Measurements from ENCODE around the gene BIK. TPM values are rescaled to one million over a fixed set of nuclear protein-coding genes. Genes with fewer than 3 reads are reported as not detected.
"Not testable (repeated sequence)": the region's sequence is repeated elsewhere in the genome, so short reads cannot be mapped to it uniquely, and the experiment has no call there.

Gene BIK
- total RNA-seq, 1 donor from 2014 or later = 0.79 TPM

- DNase-seq (ENCODE audit: low read depth in 2 of 2) = no peak
Measured at GRCh38 chr22:43134553-43134952, 24.0 kb downstream of the BIK start.

GRCh38 chr22:43135565-43135964, 25.0 kb downstream of the BIK start:
- DNase-seq (ENCODE audit: low read depth in 2 of 2) = no peak

DNA sequence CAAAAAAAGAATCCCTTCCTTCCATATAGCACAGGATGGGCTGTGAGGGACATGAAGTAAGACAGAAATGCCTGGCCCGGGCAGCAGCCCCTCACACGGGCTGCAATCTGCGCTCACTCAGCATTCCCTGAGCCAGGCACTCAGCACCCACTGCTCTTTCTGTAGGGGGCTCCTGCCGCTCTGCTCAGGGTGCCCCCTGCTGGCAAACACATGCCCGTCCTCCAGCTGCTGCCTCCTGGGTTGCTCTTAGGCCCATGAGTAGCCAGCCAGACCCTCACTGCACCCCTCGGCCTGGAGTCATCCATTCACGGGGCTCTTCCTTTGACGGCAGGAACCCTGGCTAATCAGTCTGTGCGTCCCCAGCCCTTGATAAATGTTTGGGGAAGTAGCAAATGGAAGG, 25.7 kb downstream of the BIK start:
- DNase-seq (ENCODE audit: low read depth in 2 of 2) = peak; percentile 45 to 80

GRCh38 chr22:43136801-43137200, 26.3 kb downstream of the BIK start:
- no peak for DNase-seq (ENCODE audit: low read depth in 2 of 2)

GRCh38 chr22:43142880-43143562, 32.5 kb downstream of the BIK start, which contains the start of gene MCAT:
TSS of gene MCAT (minus strand) at chr22:43143398. CDS start at chr22:43143348, 50 bp downstream.
- peak; percentile 80 to 90 for DNase-seq (ENCODE audit: low read depth in 2 of 2)

DNA sequence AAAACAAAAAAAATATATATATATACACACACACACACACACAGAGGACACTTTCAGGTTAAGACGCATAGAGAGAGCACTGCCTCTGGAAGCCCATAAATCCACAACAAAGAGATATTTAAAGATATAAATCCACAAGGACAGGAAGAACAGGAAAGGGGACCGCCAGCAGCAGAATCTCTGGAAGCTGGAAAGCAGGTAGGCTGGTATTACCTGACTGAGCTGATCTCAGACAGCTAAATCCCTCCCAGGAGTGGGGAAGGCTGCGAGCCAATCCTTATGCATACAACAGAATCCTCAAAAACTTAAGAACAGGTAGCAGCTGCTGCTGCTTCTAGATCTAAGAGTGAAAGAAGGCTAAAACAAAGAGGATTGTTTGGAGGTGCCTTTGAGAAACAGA, 34.4 kb downstream of the BIK start:
- DNase-seq (ENCODE audit: low read depth in 2 of 2) = no peak

DNA sequence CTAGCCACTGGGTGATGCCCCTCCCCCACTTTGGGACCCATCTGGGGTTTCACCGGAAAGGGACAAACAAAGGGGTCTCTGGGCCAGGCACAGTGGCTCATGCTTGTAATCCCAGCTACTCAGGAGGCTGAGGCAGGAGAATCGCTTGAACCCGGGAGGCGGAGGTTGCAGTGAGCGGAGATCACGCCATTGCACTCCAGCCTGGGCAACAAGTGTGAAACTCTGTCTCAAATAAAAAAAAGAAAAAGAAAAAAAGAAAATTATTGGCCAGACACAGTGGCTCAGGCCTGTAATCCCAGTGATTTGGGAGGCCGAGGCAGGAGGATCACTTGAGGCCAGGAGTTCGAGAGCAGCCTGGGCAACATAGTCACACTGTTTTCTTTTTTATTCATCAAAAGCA, 34.8 kb downstream of the BIK start:
- not testable (repeated sequence) for DNase-seq (ENCODE audit: low read depth in 2 of 2)

DNA sequence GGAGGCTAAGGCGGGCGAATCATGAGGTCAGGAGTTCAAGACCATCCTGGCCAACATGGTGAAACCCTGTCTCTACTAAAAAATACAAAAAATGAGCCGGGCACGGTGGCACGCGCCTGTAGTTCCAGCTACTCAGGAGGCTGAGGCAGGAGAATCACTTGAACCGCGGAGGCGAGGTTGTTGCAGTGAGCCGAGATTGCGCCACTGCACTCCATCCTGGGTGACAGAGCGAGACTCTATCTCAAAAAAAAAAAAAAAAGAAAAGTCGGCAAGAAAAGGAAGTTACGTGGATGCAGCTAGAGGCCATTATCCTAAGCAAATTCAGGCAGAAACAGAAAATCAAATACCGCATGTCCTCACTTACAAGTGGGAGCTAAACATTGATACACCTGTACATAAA, 35.8 kb downstream of the BIK start:
- not testable (repeated sequence) for DNase-seq (ENCODE audit: low read depth in 2 of 2)

- no peak for DNase-seq (ENCODE audit: low read depth in 2 of 2)
Measured at GRCh38 chr22:43147821-43148220, 37.3 kb downstream of the BIK start.

- peak in 1 of 2 donors; percentile 24 for DNase-seq (ENCODE audit: low read depth in 2 of 2)
Measured at GRCh38 chr22:43148581-43148980, 38.0 kb downstream of the BIK start.

DNA sequence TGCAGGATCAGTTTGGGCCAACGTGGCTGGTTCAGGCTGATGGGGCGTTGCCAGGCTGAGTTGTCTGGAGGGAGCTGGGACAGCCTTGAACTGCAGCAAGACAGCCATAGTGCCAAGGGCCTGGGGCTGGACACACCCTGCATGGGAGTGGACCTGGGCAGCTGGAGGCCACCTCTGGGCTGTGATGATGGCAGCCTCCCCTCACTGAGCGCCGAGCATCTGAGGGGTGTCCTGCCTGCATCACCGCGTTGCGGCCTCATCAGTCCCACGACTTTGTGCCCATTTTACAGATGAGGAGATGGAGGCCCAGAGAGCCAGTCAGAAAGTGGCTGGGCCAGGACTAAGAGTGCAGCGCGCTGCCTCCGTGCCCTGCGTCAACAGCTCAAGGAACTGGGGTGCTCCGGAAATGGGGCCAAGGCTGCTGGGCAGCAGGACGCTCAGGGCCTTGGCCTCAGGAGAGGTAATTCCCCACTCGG, 40.2 kb downstream of the BIK start:
- DNase-seq (ENCODE audit: low read depth in 2 of 2) = no peak

- DNase-seq (ENCODE audit: low read depth in 2 of 2) = peak; percentile 43 to 67
Measured at GRCh38 chr22:43151251-43152002, 40.9 kb downstream of the BIK start, which contains the start of gene TSPO. TSS of gene TSPO (plus strand) at chr22:43151559. CDS start at chr22:43159239, 7,680 bp downstream.

GRCh38 chr22:43152003-43152356, 41.4 kb downstream of the BIK start:
- DNase-seq (ENCODE audit: low read depth in 2 of 2) = no peak

GRCh38 chr22:43152357-43153071, 42.0 kb downstream of the BIK start:
- peak; percentile 50 to 54 for DNase-seq (ENCODE audit: low read depth in 2 of 2)

DNA sequence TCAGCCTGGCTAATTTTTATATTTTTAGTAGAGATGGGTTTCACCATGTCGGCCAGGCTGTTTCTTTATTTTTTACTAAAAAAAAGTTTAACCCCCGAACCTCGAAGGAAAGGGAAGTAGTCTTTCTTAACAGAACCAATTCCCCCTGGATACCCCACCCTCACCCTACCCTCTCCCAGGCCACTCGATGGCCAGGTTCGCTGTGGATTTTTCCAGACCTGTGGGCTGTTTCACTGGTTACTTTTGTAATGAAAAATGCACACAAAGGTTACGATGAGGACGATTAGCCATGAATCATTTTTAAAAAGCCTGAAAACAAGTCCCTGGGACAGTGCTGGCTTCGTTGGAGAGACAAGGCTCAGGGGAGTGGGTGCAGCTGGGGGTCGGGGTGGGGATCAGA, 43.3 kb downstream of the BIK start:
- DNase-seq (ENCODE audit: low read depth in 2 of 2) = peak in 1 of 2 donors; percentile 42

DNA sequence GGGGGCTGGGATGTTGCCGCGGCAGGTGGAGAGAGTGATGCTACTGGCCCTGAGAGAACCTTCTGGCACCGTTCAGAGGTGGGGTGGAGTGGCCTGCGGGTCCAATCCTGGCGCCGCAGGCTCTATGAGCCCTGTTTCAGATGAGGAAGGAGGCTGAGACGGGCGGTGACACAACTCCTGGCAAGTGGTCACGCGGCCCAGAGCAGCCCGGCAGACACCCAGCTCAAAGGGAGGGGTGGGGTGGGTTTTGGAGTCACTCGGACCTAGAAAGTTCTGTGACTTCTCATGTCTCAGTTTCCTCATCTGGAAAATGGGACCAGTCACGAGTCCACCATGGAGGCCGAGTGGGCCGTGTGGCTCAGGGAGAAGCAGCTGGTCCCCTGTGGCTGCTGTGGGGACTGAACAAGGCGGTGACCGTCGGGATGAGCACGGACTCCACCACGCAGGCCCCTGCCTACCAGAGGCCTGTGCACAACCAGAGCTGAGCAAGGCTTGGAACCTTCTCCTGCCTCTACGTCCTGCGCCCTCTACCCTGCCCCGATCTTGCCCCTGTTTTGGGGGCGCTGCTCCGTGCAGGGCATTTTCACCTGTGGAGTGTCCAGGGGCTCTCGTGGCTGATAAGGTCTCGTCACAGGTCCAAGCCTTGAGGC, 44.5 kb downstream of the BIK start:
- DNase-seq (ENCODE audit: low read depth in 2 of 2) = no peak

- no peak for DNase-seq (ENCODE audit: low read depth in 2 of 2)
Measured at GRCh38 chr22:43155789-43156188, 45.2 kb downstream of the BIK start.

DNA sequence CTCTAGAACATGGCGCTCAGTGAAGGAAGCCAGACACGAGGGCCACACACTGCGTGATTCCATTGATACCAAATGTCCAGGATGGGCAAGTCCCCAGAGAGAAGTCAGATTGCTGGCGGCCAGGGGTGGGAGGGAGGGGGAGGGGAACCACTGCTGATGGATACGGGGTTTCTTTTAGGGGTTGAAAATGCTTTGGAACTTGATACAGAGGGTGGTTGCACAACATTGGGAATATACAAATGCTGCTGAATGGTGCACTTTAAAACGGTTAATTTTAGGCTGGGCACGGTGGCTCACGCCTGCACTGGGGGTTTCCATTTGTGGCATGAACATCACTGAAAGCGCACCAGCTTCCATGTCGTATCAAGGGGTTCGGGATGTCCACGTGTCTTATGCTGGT, 45.9 kb downstream of the BIK start:
- DNase-seq (ENCODE audit: low read depth in 2 of 2) = no peak

DNA sequence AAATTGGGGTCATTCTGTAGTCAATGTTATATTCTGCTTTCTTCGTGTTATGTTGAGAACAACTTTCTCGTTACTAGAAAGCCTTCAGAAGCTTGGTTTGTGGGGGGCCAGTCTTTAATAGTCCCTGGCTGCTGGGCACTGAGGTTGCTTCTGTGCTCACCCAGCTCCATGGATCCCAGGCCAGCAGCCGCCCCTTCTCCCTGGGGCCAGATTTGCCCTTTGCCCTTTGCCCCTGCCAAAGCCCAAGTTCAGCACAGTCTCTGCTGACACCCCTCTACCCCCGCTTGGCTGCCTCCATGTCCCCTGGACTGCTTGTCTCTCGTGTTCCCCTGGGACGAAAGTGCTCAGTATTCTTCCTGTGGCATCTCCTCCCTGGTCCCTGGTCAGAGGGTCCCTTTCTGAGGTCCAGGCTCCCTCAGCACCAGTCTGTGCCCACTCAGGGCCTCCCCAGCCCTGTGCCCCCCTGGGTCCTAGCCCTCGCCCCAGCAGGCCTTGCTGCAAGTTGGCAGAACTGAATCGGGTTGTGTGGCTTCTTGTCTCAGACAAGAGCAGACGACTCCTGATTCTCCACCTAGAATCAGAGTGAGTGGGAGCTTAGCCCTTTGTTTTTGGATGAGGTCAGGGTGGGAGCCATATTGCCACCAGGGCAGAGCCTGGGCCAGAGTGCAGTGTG, 47.5 kb downstream of the BIK start:
- DNase-seq (ENCODE audit: low read depth in 2 of 2) = no peak

GRCh38 chr22:43158778-43159483, 48.4 kb downstream of the BIK start:
- no peak for DNase-seq (ENCODE audit: low read depth in 2 of 2)

Data from lung microvascular endothelial cell (primary cell).